ENCODE results near the gene MAX.

- TF ChIP-seq, protein P1, sequence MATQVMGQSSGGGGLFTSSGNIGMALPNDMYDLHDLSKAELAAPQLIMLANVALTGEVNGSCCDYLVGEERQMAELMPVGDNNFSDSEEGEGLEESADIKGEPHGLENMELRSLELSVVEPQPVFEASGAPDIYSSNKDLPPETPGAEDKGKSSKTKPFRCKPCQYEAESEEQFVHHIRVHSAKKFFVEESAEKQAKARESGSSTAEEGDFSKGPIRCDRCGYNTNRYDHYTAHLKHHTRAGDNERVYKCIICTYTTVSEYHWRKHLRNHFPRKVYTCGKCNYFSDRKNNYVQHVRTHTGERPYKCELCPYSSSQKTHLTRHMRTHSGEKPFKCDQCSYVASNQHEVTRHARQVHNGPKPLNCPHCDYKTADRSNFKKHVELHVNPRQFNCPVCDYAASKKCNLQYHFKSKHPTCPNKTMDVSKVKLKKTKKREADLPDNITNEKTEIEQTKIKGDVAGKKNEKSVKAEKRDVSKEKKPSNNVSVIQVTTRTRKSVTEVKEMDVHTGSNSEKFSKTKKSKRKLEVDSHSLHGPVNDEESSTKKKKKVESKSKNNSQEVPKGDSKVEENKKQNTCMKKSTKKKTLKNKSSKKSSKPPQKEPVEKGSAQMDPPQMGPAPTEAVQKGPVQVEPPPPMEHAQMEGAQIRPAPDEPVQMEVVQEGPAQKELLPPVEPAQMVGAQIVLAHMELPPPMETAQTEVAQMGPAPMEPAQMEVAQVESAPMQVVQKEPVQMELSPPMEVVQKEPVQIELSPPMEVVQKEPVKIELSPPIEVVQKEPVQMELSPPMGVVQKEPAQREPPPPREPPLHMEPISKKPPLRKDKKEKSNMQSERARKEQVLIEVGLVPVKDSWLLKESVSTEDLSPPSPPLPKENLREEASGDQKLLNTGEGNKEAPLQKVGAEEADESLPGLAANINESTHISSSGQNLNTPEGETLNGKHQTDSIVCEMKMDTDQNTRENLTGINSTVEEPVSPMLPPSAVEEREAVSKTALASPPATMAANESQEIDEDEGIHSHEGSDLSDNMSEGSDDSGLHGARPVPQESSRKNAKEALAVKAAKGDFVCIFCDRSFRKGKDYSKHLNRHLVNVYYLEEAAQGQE (IDR thresholded peaks at IDR 0.05; ENCODE audit: unreplicated experiment): no peak
- TF ChIP-seq POLR2AphosphoS5 (IDR thresholded peaks at IDR 0.05; ENCODE audit: low read depth): no peak
- TF ChIP-seq CTCF (conservative IDR thresholded peaks at IDR 0.05; ENCODE audit: low read depth in 2 of 2): no peak
- no peak for TF ChIP-seq EZH2phosphoT487 (IDR thresholded peaks at IDR 0.05; ENCODE audit: unreplicated experiment)
- TF ChIP-seq EZH2 (IDR thresholded peaks at IDR 0.05; ENCODE audit: low read depth, unreplicated experiment): no peak
- no peak for TF ChIP-seq JUNB (IDR thresholded peaks at IDR 0.05; ENCODE audit: unreplicated experiment)
- TF ChIP-seq, protein P2, sequence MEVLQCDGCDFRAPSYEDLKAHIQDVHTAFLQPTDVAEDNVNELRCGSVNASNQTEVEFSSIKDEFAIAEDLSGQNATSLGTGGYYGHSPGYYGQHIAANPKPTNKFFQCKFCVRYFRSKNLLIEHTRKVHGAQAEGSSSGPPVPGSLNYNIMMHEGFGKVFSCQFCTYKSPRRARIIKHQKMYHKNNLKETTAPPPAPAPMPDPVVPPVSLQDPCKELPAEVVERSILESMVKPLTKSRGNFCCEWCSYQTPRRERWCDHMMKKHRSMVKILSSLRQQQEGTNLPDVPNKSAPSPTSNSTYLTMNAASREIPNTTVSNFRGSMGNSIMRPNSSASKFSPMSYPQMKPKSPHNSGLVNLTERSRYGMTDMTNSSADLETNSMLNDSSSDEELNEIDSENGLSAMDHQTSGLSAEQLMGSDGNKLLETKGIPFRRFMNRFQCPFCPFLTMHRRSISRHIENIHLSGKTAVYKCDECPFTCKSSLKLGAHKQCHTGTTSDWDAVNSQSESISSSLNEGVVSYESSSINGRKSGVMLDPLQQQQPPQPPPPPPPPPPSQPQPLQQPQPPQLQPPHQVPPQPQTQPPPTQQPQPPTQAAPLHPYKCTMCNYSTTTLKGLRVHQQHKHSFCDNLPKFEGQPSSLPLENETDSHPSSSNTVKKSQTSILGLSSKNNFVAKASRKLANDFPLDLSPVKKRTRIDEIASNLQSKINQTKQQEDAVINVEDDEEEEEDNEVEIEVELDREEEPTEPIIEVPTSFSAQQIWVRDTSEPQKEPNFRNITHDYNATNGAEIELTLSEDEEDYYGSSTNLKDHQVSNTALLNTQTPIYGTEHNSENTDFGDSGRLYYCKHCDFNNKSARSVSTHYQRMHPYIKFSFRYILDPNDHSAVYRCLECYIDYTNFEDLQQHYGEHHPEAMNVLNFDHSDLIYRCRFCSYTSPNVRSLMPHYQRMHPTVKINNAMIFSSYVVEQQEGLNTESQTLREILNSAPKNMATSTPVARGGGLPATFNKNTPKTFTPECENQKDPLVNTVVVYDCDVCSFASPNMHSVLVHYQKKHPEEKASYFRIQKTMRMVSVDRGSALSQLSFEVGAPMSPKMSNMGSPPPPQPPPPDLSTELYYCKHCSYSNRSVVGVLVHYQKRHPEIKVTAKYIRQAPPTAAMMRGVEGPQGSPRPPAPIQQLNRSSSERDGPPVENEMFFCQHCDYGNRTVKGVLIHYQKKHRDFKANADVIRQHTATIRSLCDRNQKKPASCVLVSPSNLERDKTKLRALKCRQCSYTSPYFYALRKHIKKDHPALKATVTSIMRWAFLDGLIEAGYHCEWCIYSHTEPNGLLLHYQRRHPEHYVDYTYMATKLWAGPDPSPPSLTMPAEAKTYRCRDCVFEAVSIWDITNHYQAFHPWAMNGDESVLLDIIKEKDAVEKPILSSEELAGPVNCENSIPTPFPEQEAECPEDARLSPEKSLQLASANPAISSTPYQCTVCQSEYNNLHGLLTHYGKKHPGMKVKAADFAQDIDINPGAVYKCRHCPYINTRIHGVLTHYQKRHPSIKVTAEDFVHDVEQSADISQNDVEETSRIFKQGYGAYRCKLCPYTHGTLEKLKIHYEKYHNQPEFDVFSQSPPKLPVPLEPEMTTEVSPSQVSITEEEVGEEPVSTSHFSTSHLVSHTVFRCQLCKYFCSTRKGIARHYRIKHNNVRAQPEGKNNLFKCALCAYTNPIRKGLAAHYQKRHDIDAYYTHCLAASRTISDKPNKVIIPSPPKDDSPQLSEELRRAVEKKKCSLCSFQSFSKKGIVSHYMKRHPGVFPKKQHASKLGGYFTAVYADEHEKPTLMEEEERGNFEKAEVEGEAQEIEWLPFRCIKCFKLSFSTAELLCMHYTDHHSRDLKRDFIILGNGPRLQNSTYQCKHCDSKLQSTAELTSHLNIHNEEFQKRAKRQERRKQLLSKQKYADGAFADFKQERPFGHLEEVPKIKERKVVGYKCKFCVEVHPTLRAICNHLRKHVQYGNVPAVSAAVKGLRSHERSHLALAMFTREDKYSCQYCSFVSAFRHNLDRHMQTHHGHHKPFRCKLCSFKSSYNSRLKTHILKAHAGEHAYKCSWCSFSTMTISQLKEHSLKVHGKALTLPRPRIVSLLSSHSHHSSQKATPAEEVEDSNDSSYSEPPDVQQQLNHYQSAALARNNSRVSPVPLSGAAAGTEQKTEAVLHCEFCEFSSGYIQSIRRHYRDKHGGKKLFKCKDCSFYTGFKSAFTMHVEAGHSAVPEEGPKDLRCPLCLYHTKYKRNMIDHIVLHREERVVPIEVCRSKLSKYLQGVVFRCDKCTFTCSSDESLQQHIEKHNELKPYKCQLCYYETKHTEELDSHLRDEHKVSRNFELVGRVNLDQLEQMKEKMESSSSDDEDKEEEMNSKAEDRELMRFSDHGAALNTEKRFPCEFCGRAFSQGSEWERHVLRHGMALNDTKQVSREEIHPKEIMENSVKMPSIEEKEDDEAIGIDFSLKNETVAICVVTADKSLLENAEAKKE (CRISPR knock-in tag; IDR thresholded peaks at IDR 0.05): no peak
- TF ChIP-seq, protein P3, sequence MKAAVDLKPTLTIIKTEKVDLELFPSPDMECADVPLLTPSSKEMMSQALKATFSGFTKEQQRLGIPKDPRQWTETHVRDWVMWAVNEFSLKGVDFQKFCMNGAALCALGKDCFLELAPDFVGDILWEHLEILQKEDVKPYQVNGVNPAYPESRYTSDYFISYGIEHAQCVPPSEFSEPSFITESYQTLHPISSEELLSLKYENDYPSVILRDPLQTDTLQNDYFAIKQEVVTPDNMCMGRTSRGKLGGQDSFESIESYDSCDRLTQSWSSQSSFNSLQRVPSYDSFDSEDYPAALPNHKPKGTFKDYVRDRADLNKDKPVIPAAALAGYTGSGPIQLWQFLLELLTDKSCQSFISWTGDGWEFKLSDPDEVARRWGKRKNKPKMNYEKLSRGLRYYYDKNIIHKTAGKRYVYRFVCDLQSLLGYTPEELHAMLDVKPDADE (IDR thresholded peaks at IDR 0.05): no peak
Measured at GRCh38 chr14:65075628-65076325, 26.5 kb downstream of the MAX start.

Measured in GM23338 (cell line).